NOMO-1 treated with dmso at 0.1 percent for 144 hours (cell line): Measurements from ENCODE around the gene HSPBAP1.

ENCODE experiments used
- DNase-seq: peaks from one replicate; lab custom pipeline; 2025; ENCODE audit not compliant: unreplicated experiment; lab: John Stamatoyannopoulos, UW

The HSPBAP1 gene

GRCh38 chr3:122793568-122794416 lies at the start of gene HSPBAP1:
Gene HSPBAP1, minus strand, starts transcription at chr3:122793831. Its CDS starts 151 bp downstream, at chr3:122793680.
- no peak for DNase-seq

GRCh38 chr3:122835590-122835989 lies 42.0 kb upstream of the HSPBAP1 start:
- DNase-seq, result no peak

GRCh38 chr3:122828281-122828680 lies 34.6 kb upstream of the HSPBAP1 start:
- DNase-seq, result no peak

GRCh38 chr3:122826278-122826677 lies 32.6 kb upstream of the HSPBAP1 start:
- DNase-seq, result no peak

GRCh38 chr3:122825460-122825859 lies 31.8 kb upstream of the HSPBAP1 start:
- no peak for DNase-seq

GRCh38 chr3:122824465-122825381 lies 31.1 kb upstream of the HSPBAP1 start:
- DNase-seq, result no peak

GRCh38 chr3:122816587-122816986 lies 23.0 kb upstream of the HSPBAP1 start:
- no peak for DNase-seq

GRCh38 chr3:122810734-122811133 lies 17.1 kb upstream of the HSPBAP1 start:
- no peak for DNase-seq

- DNase-seq, result no peak
Measured at GRCh38 chr3:122803977-122804376, 10.3 kb upstream of the HSPBAP1 start.

GRCh38 chr3:122802323-122802722 lies 8.7 kb upstream of the HSPBAP1 start:
- DNase-seq, result no peak

- DNase-seq, result no peak
Measured at GRCh38 chr3:122800706-122801237, 7.1 kb upstream of the HSPBAP1 start.

- DNase-seq, result no peak
Measured at GRCh38 chr3:122800031-122800430, 6.4 kb upstream of the HSPBAP1 start.

- DNase-seq, result no peak
Measured at GRCh38 chr3:122799322-122799721, 5.7 kb upstream of the HSPBAP1 start.

- DNase-seq, result no peak
Measured at GRCh38 chr3:122797291-122797690, 3.7 kb upstream of the HSPBAP1 start.

GRCh38 chr3:122795674-122796195 lies 2.1 kb upstream of the HSPBAP1 start:
- no peak for DNase-seq

- no peak for DNase-seq
Measured at GRCh38 chr3:122794779-122795673, 1.4 kb upstream of the HSPBAP1 start, which contains the start of gene SLC49A4. Gene SLC49A4, plus strand, starts transcription at chr3:122795069. Its CDS starts 124 bp downstream, at chr3:122795193.

GRCh38 chr3:122794483-122794778 lies 800 bp upstream of the HSPBAP1 start:
- DNase-seq, result no peak

GRCh38 chr3:122789585-122790273 lies 3.9 kb downstream of the HSPBAP1 start:
- no peak for DNase-seq

- DNase-seq, result no peak
Measured at GRCh38 chr3:122787872-122788271, 5.8 kb downstream of the HSPBAP1 start.

GRCh38 chr3:122786066-122786465 lies 7.6 kb downstream of the HSPBAP1 start:
- no peak for DNase-seq
